Fibroblast of mammary gland (primary cell): ENCODE data around the gene CD79B.

ENCODE experiments used
- DNase-seq: peaks from one replicate; pipeline ENCODE4 v3.0.0-alpha.2; 2010; ENCODE audit warnings: low read depth
- H3K4me3 ChIP-seq: 2 replicates; pipeline ENCODE4 v1.5.1; 2011; ENCODE audit warnings: low read depth, mild to moderate bottlenecking, low read length, moderate library complexity; ENCODE audit not compliant: control insufficient read depth
- CTCF ChIP-seq: conservative IDR thresholded peaks from 2 replicates; pipeline ENCODE4 v1.5.1; 2011; ENCODE audit warnings: low read depth, low read length, inconsistent platforms; ENCODE audit not compliant: control insufficient read depth, insufficient read depth

Gene CD79B

GRCh38 chr17:63954402-63955063 is 22.4 kb upstream of the CD79B start:
- no peak overlapping the region for H3K4me3 ChIP-seq
- DNase-seq = no peak
- no peak for TF ChIP-seq CTCF

GRCh38 chr17:63950940-63951907 is 19.1 kb upstream of the CD79B start:
- TF ChIP-seq CTCF = peak; percentile 15
- DNase-seq = no peak

GRCh38 chr17:63949576-63950250 is 17.6 kb upstream of the CD79B start:
- TF ChIP-seq CTCF = no peak
- no peak for DNase-seq
- no peak overlapping the region for H3K4me3 ChIP-seq

More at GRCh38 chr17:63950940-63951907, 19.1 kb upstream of the CD79B start:
- no peak overlapping the region for H3K4me3 ChIP-seq

- no peak for TF ChIP-seq CTCF
- no peak for DNase-seq
- H3K4me3 ChIP-seq = no peak overlapping the region
Measured at GRCh38 chr17:63948521-63948920, 16.4 kb upstream of the CD79B start.

- DNase-seq = no peak
- no peak overlapping the region for H3K4me3 ChIP-seq
- TF ChIP-seq CTCF = no peak
Measured at GRCh38 chr17:63947711-63948330, 15.7 kb upstream of the CD79B start.
